ENCODE measurements around the gene OPN1LW. TPM values are rescaled to one million over a fixed set of nuclear protein-coding genes. Genes with fewer than 3 reads are reported as not detected.

The OPN1LW gene
- total RNA-seq, 1 donor from 2014 or later: not detected

- TF ChIP-seq CTCF (IDR thresholded peaks at IDR 0.05; ENCODE audit: insufficient read depth, low read length, severe bottlenecking): no peak
- no peak overlapping the region for H3K4me3 ChIP-seq (ENCODE audit: low read depth, low read length)
These were observed 18.5 kb upstream of the OPN1LW start for GRCh38 chrX:154125391-154126040.

GRCh38 chrX:154126101-154126500 is 17.9 kb upstream of the OPN1LW start:
- TF ChIP-seq CTCF (IDR thresholded peaks at IDR 0.05; ENCODE audit: insufficient read depth, low read length, severe bottlenecking): no peak
- FAIRE-seq: no peak

More at GRCh38 chrX:154125391-154126040, 18.5 kb upstream of the OPN1LW start:
- DNase-seq (ENCODE audit: low read depth): no peak
- Histone ChIP-seq H3K27me3 (ENCODE audit: control insufficient read depth, insufficient read depth, low read length) (no peaks in the 10 kb centered on the region), H3K36me3 (ENCODE audit: control insufficient read depth, insufficient read depth, low read length) (no peaks in the 10 kb centered on the region)
- FAIRE-seq: no peak

GRCh38 chrX:154131955-154132354 is 12.1 kb upstream of the OPN1LW start:
- no peaks in the 10 kb centered on the region for H3K27me3 ChIP-seq (ENCODE audit: control insufficient read depth, insufficient read depth, low read length)
- TF ChIP-seq CTCF (IDR thresholded peaks at IDR 0.05; ENCODE audit: insufficient read depth, low read length, severe bottlenecking): no peak
- FAIRE-seq: no peak
- H3K36me3 ChIP-seq (ENCODE audit: control insufficient read depth, insufficient read depth, low read length): no peaks in the 10 kb centered on the region
- H3K4me3 ChIP-seq (ENCODE audit: low read depth, low read length): no peak overlapping the region
- DNase-seq (ENCODE audit: low read depth): no peak

More at GRCh38 chrX:154126101-154126500, 17.9 kb upstream of the OPN1LW start:
- H3K27me3 ChIP-seq (ENCODE audit: control insufficient read depth, insufficient read depth, low read length): no peaks in the 10 kb centered on the region
- no peak overlapping the region for H3K4me3 ChIP-seq (ENCODE audit: low read depth, low read length)
- DNase-seq (ENCODE audit: low read depth): no peak
- H3K36me3 ChIP-seq (ENCODE audit: control insufficient read depth, insufficient read depth, low read length): no peaks in the 10 kb centered on the region

GRCh38 chrX:154132366-154132765 is 11.7 kb upstream of the OPN1LW start:
- H3K27me3 ChIP-seq (ENCODE audit: control insufficient read depth, insufficient read depth, low read length): no peaks in the 10 kb centered on the region
- no peak for TF ChIP-seq CTCF (IDR thresholded peaks at IDR 0.05; ENCODE audit: insufficient read depth, low read length, severe bottlenecking)
- no peaks in the 10 kb centered on the region for H3K36me3 ChIP-seq (ENCODE audit: control insufficient read depth, insufficient read depth, low read length)
- no peak for FAIRE-seq
- no peak for DNase-seq (ENCODE audit: low read depth)
- no peak overlapping the region for H3K4me3 ChIP-seq (ENCODE audit: low read depth, low read length)

- H3K36me3 ChIP-seq (ENCODE audit: control insufficient read depth, insufficient read depth, low read length): no peaks in the 10 kb centered on the region
- no peak for TF ChIP-seq CTCF (IDR thresholded peaks at IDR 0.05; ENCODE audit: insufficient read depth, low read length, severe bottlenecking)
- no peak overlapping the region for H3K4me3 ChIP-seq (ENCODE audit: low read depth, low read length)
- no peak for FAIRE-seq
- no peaks in the 10 kb centered on the region for H3K27me3 ChIP-seq (ENCODE audit: control insufficient read depth, insufficient read depth, low read length)
- no peak for DNase-seq (ENCODE audit: low read depth)
These were observed 8.4 kb upstream of the OPN1LW start for GRCh38 chrX:154135458-154136229.

All from bronchial epithelial cell (primary cell).